Body of pancreas (tissue), 4 donors: ENCODE data around the gene TANC1.

Experiments
- CTCF ChIP-seq, 7 experiments: fragments of 450-650 bp in 4 of 7; fragments of 200-600 bp in 3 of 7; sonication (generic) in 3 of 7; IDR thresholded peaks; one replicate each; pipeline ENCODE4 v1.5.1; 2016 to 2019; ENCODE audit warnings: antibody characterized with exemption in 7 of 7
- POLR2A ChIP-seq, 3 donors: fragments of 450-650 bp; IDR thresholded peaks; one replicate each; pipeline ENCODE4 v1.6.1; 2016; ENCODE audit warnings: antibody characterized with exemption in 3 of 3, mild to moderate bottlenecking in 2 of 3

GRCh38 chr2:159004849-159005248, 36.4 kb downstream of the TANC1 start:
- TF ChIP-seq POLR2A (IDR thresholded peaks at IDR 0.05) = no peak
- no peak for TF ChIP-seq CTCF (IDR thresholded peaks at IDR 0.05)
